Large intestine (tissue), 3 donors: ENCODE measurements around the gene PTPRG. TPM values are rescaled to one million over a fixed set of nuclear protein-coding genes. Genes with fewer than 3 reads are reported as not detected.

ENCODE experiments used
- DNase-seq, 2 donors: peaks; one replicate each; pipeline versions ENCODE4 v3.0.0 to v3.0.0-alpha.2; 2013
- H3K27ac ChIP-seq: one replicate; pipeline ENCODE4 v1.5.1; 2013; ENCODE audit warnings: low read length
- H3K27me3 ChIP-seq: 2 replicates; pipeline ENCODE4 v1.6.1; 2013; ENCODE audit warnings: low read length; ENCODE audit not compliant: control insufficient read depth, insufficient read depth
- H3K36me3 ChIP-seq: 2 replicates; pipeline ENCODE4 v1.6.1; 2013; ENCODE audit warnings: low read length; ENCODE audit not compliant: control insufficient read depth, insufficient read depth
- H3K4me1 ChIP-seq: one replicate; pipeline ENCODE4 v1.6.1; 2013; ENCODE audit warnings: low read length; ENCODE audit not compliant: control insufficient read depth, insufficient read depth
- H3K4me3 ChIP-seq: one replicate; pipeline ENCODE4 v1.5.1; 2013; ENCODE audit warnings: low read length
- H3K9me3 ChIP-seq: one replicate; pipeline ENCODE4 v1.6.1; 2013; ENCODE audit warnings: mild to moderate bottlenecking, low read depth, low read length, moderate library complexity; ENCODE audit not compliant: control insufficient read depth
- WGBS: methylation state at CpG from one replicate; pipeline ENCODE4 v1.1.5; 2013; ENCODE audit warnings: low lambda C conversion rate; ENCODE audit not compliant: insufficient coverage; 5-methylcytosine and 5-hydroxymethylcytosine counted together
- polyA plus RNA-seq: library from polyadenylated mRNA; unstranded; fragments of 120-200 nt; gene quantifications from one replicate; pipeline ENCODE4 v1.2.1, GENCODE V29; 2013

PTPRG gene
- polyA plus RNA-seq, 1 donor, result 18.3 TPM

- no CpG with 5 or more reads among the region's 2 CpGs for WGBS
- DNase-seq, result no peak
Measured at GRCh38 chr3:62255758-62256157, 694.4 kb downstream of the PTPRG start.

GRCh38 chr3:62259924-62260323 lies 698.6 kb downstream of the PTPRG start:
- Histone ChIP-seq H3K36me3 (peaks cover 13% of the 10 kb centered on the region), H3K4me3 (no peak overlapping the region), H3K27me3 (no peaks in the 10 kb centered on the region), H3K27ac (no peak overlapping the region), H3K9me3 (no peaks in the 10 kb centered on the region), H3K4me1 (no peaks in the 10 kb centered on the region)
- 20% methylated on average over 1 of the region's 3 CpGs for WGBS
- DNase-seq, result no peak

More at GRCh38 chr3:62255758-62256157, 694.4 kb downstream of the PTPRG start:
- Histone ChIP-seq H3K27ac (no peak overlapping the region), H3K4me1 (no peaks in the 10 kb centered on the region), H3K27me3 (no peaks in the 10 kb centered on the region), H3K4me3 (no peak overlapping the region), H3K9me3 (no peaks in the 10 kb centered on the region), H3K36me3 (peaks cover 6% of the 10 kb centered on the region)

GRCh38 chr3:62260655-62261054 lies 699.3 kb downstream of the PTPRG start:
- Histone ChIP-seq H3K4me1 (no peaks in the 10 kb centered on the region), H3K27me3 (no peaks in the 10 kb centered on the region), H3K9me3 (no peaks in the 10 kb centered on the region), H3K4me3 (no peak overlapping the region), H3K36me3 (peaks cover 8% of the 10 kb centered on the region), H3K27ac (no peak overlapping the region)
- WGBS, result 83% methylated on average over 1 of the region's 1 CpG
- DNase-seq, result no peak

- Histone ChIP-seq H3K4me3 (no peak overlapping the region), H3K27ac (no peak overlapping the region), H3K4me1 (no peaks in the 10 kb centered on the region), H3K27me3 (no peaks in the 10 kb centered on the region), H3K9me3 (no peaks in the 10 kb centered on the region), H3K36me3 (peaks cover 8% of the 10 kb centered on the region)
- no CpG with 5 or more reads among the region's 3 CpGs for WGBS
- DNase-seq, result no peak
Measured at GRCh38 chr3:62261121-62261520, 699.8 kb downstream of the PTPRG start.

- H3K27me3 ChIP-seq, result no peaks in the 10 kb centered on the region
- H3K9me3 ChIP-seq, result no peaks in the 10 kb centered on the region
- H3K4me3 ChIP-seq, result no peak overlapping the region
- no peaks in the 10 kb centered on the region for H3K4me1 ChIP-seq
- no CpG with 5 or more reads among the region's 3 CpGs for WGBS
- no peak overlapping the region for H3K27ac ChIP-seq
- H3K36me3 ChIP-seq, result peaks cover 8% of the 10 kb centered on the region
- no peak for DNase-seq
Measured at GRCh38 chr3:62261736-62262135, 700.4 kb downstream of the PTPRG start.

GRCh38 chr3:62265528-62265927 lies 704.2 kb downstream of the PTPRG start:
- peaks cover 8% of the 10 kb centered on the region for H3K36me3 ChIP-seq
- no peaks in the 10 kb centered on the region for H3K27me3 ChIP-seq
- WGBS, result no CpG with 5 or more reads among the region's 1 CpG
- no peaks in the 10 kb centered on the region for H3K4me1 ChIP-seq
- no peak for DNase-seq
- no peak overlapping the region for H3K27ac ChIP-seq
- no peaks in the 10 kb centered on the region for H3K9me3 ChIP-seq
- H3K4me3 ChIP-seq, result no peak overlapping the region

GRCh38 chr3:62266668-62267283 lies 705.4 kb downstream of the PTPRG start:
- no peaks in the 10 kb centered on the region for H3K27me3 ChIP-seq
- no peak overlapping the region for H3K27ac ChIP-seq
- no peaks in the 10 kb centered on the region for H3K9me3 ChIP-seq
- no peaks in the 10 kb centered on the region for H3K4me1 ChIP-seq
- H3K4me3 ChIP-seq, result no peak overlapping the region
- no peak for DNase-seq
- H3K36me3 ChIP-seq, result peaks cover 14% of the 10 kb centered on the region

GRCh38 chr3:62276658-62277180 lies 715.3 kb downstream of the PTPRG start:
- no peak overlapping the region for H3K4me3 ChIP-seq
- WGBS, result no CpG with 5 or more reads among the region's 2 CpGs
- H3K36me3 ChIP-seq, result peaks cover 21% of the 10 kb centered on the region
- H3K9me3 ChIP-seq, result no peaks in the 10 kb centered on the region
- H3K27ac ChIP-seq, result no peak overlapping the region
- no peak for DNase-seq
- no peaks in the 10 kb centered on the region for H3K27me3 ChIP-seq
- no peaks in the 10 kb centered on the region for H3K4me1 ChIP-seq

GRCh38 chr3:62277450-62277849 lies 716.1 kb downstream of the PTPRG start:
- DNase-seq, result no peak
- Histone ChIP-seq H3K4me3 (no peak overlapping the region), H3K27me3 (no peaks in the 10 kb centered on the region), H3K27ac (no peak overlapping the region), H3K9me3 (no peaks in the 10 kb centered on the region), H3K4me1 (no peaks in the 10 kb centered on the region), H3K36me3 (peaks cover 20% of the 10 kb centered on the region)
- WGBS, result no CpG with 5 or more reads among the region's 3 CpGs

GRCh38 chr3:62277986-62278385 lies 716.6 kb downstream of the PTPRG start:
- H3K27me3 ChIP-seq, result no peaks in the 10 kb centered on the region
- peaks cover 16% of the 10 kb centered on the region for H3K36me3 ChIP-seq
- no peaks in the 10 kb centered on the region for H3K4me1 ChIP-seq
- no peak overlapping the region for H3K4me3 ChIP-seq
- no peaks in the 10 kb centered on the region for H3K9me3 ChIP-seq
- DNase-seq, result no peak
- H3K27ac ChIP-seq, result no peak overlapping the region

GRCh38 chr3:62281726-62282125 lies 720.4 kb downstream of the PTPRG start:
- WGBS, result 100% methylated on average over 1 of the region's 1 CpG
- Histone ChIP-seq H3K9me3 (no peaks in the 10 kb centered on the region), H3K36me3 (peaks cover 7% of the 10 kb centered on the region), H3K27ac (no peak overlapping the region), H3K4me1 (no peaks in the 10 kb centered on the region), H3K4me3 (no peak overlapping the region), H3K27me3 (no peaks in the 10 kb centered on the region)
- no peak for DNase-seq
